ENCODE measurements around the gene CLHC1.

Gene CLHC1

GRCh38 chr2:55175254-55176093, 56.6 kb downstream of the CLHC1 start (continued):
- no peak for TF ChIP-seq REST (tag by site-specific recombination; IDR thresholded peaks at IDR 0.05)
- peak; percentile 90 for TF ChIP-seq ZBTB21 (tag by site-specific recombination; IDR thresholded peaks at IDR 0.05)
- no peak for TF ChIP-seq GLIS2 (tag by site-specific recombination; IDR thresholded peaks at IDR 0.05)
- TF ChIP-seq ZNF654 (tag by site-specific recombination; IDR thresholded peaks at IDR 0.05; ENCODE audit: low read depth), result peak; percentile 80
- peak; percentile 37; the same call in 1 of the 2 replicates for TF ChIP-seq PRDM6 (tag by site-specific recombination; IDR thresholded peaks at IDR 0.05)
- no peak for TF ChIP-seq ZSCAN16 (tag by site-specific recombination; IDR thresholded peaks at IDR 0.05)
- TF ChIP-seq ZNF140 (tag by site-specific recombination; IDR thresholded peaks at IDR 0.05), result no peak
- TF ChIP-seq ZBTB17 (tag by site-specific recombination; IDR thresholded peaks at IDR 0.05), result peak; percentile 60; the same call in 1 of the 2 replicates
- no peak for TF ChIP-seq ZNF600 (tag by site-specific recombination; IDR thresholded peaks at IDR 0.05)
- TF ChIP-seq ZNF521 (tag by site-specific recombination; IDR thresholded peaks at IDR 0.05), result no peak
- no peak for TF ChIP-seq ZBTB48 (tag by site-specific recombination; IDR thresholded peaks at IDR 0.05)
- no peak for TF ChIP-seq ZNF501 (tag by site-specific recombination; IDR thresholded peaks at IDR 0.05)

- H3K4me3 ChIP-seq (ENCODE audit: low read depth, low read length), result no peak overlapping the region
- TF ChIP-seq ZNF133 (tag by site-specific recombination; IDR thresholded peaks at IDR 0.05) (no peak), PRDM6 (tag by site-specific recombination; IDR thresholded peaks at IDR 0.05) (peak; percentile 82)
- ChIA-PET CTCF (interaction anchor here (0.5 to 7.1 kb wide), 15 partner anchors 15 to 1067 kb away, joined by 3 to 63 read pairs (median 5); no protein-coding TSS in a partner anchor), POLR2A (interaction anchor here (1.1 to 1.2 kb wide), 2 partner anchors 122 to 123 kb away, joined by 3 read pairs; partner anchors contain the start of gene RTN4)
- H3K4me1 ChIP-seq (ENCODE audit: control insufficient read depth, insufficient read depth, low read length), result no peaks in the 10 kb centered on the region
- no peaks in the 10 kb centered on the region for H3K36me3 ChIP-seq (ENCODE audit: control insufficient read depth in 2 of 2, insufficient read depth in 1 of 2, low read length in 2 of 2)
- H3K27ac ChIP-seq (ENCODE audit: extremely low read depth, low read depth, low read length), result no peak overlapping the region
- H3K9me3 ChIP-seq (ENCODE audit: control insufficient read depth, insufficient read depth, low read depth, low read length), result no peaks in the 10 kb centered on the region
These were observed 58.5 kb downstream of the CLHC1 start for GRCh38 chr2:55173438-55174054.

GRCh38 chr2:55169915-55170314, 62.2 kb downstream of the CLHC1 start:
- Histone ChIP-seq H3K36me3 (ENCODE audit: control insufficient read depth in 2 of 2, insufficient read depth in 1 of 2, low read length in 2 of 2) (no peaks in the 10 kb centered on the region), H3K9me3 (ENCODE audit: control insufficient read depth, insufficient read depth, low read depth, low read length) (no peaks in the 10 kb centered on the region), H3K4me3 (ENCODE audit: low read depth, low read length) (no peak overlapping the region), H3K27ac (ENCODE audit: extremely low read depth, low read depth, low read length) (no peak overlapping the region), H3K4me1 (ENCODE audit: control insufficient read depth, insufficient read depth, low read length) (no peaks in the 10 kb centered on the region)
- CTCF ChIA-PET, result interaction anchor here (0.6 to 8.6 kb wide), 11 partner anchors 8 to 455 kb away, joined by 3 to 121 read pairs (median 4); partner anchors contain the start of gene RTN4
- POLR2A ChIA-PET, result interaction anchor here (1.1 kb wide), 1 partner anchor 119 kb away, joined by 3 read pairs; the partner anchor contains the start of gene RTN4
- TF ChIP-seq SP3 (tag by site-specific recombination; IDR thresholded peaks at IDR 0.05) (no peak), ZNF148 (tag by site-specific recombination; IDR thresholded peaks at IDR 0.05; ENCODE audit: borderline replicate concordance) (no peak), ZSCAN5A (tag by site-specific recombination; IDR thresholded peaks at IDR 0.05) (no peak), ZNF169 (tag by site-specific recombination; IDR thresholded peaks at IDR 0.05) (no peak), OVOL3 (tag by site-specific recombination; IDR thresholded peaks at IDR 0.05) (no peak), ZNF391 (tag by site-specific recombination; IDR thresholded peaks at IDR 0.05; ENCODE audit: borderline replicate concordance, low read depth) (no peak), SALL2 (tag by site-specific recombination; IDR thresholded peaks at IDR 0.05; ENCODE audit: borderline replicate concordance) (no peak)

All from HEK293 (cell line).